Measurements from ENCODE around the gene CTRB1.

- TF ChIP-seq CTCF (CRISPR knock-in tag; IDR thresholded peaks at IDR 0.05) (no peak), PRDM10 (CRISPR knock-in tag; IDR thresholded peaks at IDR 0.05; ENCODE audit: low read depth) (no peak)
These were observed 28.5 kb downstream of the CTRB1 start for GRCh38 chr16:75247249-75247648.
